Parietal lobe (tissue), 1 donor: ENCODE measurements around the gene OR52E6. TPM values are rescaled to one million over a fixed set of nuclear protein-coding genes. Genes with fewer than 3 reads are reported as not detected.

Experiments
- total RNA-seq: library from RNA; depleted of rRNA; stranded (reverse); fragments of >200 nt; gene quantifications from one replicate; pipeline ENCODE4 v1.2.3, GENCODE V29; 2014

OR52E6 gene
- 0.94 TPM for total RNA-seq

GRCh38 chr11:5841797-5842196 is at the start of gene OR52E6:
Gene OR52E6 (minus strand): TSS chr11:5841897. CDS start chr11:5841897, 0 bp downstream.

DNA sequence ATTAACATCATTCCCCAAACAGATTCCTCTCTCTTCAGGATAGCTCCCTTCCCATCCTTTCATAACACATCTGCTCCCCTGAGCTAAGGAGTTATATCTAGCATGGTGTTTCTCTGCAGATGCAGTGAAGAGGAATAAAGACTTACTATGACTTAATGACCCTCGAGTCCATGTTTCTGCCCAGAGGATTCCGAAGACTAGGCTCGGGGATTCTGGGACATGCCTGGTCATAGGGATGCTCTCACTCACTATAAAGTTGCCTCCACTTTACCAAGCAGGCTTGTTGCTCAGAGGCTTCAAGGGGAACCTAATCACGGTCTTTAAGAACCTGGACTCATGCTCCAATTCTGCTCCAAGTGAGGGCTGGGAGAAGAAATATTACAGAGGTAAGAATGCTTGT is 38.6 kb upstream of the OR52E6 start, which contains the start of gene OR52E4:
TSS of gene OR52E4 (plus strand) at position 301 of the 400 bp plus-strand sequence. CDS start 3,664 bp downstream, outside the sequence.

GRCh38 chr11:5857590-5857989 is 15.9 kb upstream of the OR52E6 start, which contains the start of gene OR52E8:
Gene OR52E8 (minus strand): TSS chr11:5857690. CDS start chr11:5857690, 0 bp downstream.

DNA sequence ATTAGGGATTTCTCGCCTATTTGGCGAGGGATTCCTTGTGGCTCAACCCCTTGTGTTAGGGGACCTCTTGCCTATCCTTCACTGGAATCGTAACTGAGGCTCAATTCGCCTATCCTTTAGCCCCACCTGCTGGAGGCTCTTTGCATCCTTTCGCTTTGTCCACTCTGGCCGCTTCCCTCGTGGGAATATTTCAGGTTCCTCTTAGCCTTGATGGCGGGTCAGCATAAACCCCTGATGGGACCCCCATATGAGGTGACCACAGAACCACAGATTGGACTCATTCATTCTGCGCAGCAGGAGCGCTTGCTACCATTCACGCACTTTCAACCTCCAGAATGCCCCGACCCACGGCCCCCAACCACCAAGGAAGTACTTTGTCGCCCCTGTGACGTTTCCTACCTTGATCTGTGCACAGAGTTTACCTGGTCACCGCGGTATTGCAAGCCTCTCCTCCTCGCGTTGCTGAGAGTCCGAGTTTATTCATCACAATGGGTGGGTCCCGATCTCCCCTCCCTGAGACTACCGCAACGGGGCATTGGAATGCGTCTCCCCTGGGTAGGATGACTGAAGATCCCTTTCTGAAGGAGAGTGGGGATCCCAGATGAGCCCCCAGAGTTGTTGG is 33.1 kb downstream of the OR52E6 start, which contains the start of gene OR52N2:
TSS of gene OR52N2 (plus strand) at position 425 of the 622 bp plus-strand sequence. CDS start 11,412 bp downstream, outside the sequence.

GRCh38 chr11:5791165-5791564 is 50.5 kb downstream of the OR52E6 start, which contains the start of gene OR52N1:
Gene OR52N1 (minus strand): TSS chr11:5791265. CDS start chr11:5788816, 2,449 bp downstream.

Other genes starting within 250 kb of the OR52E6 start
- 0.31 TPM for gene TRIM6, start 245.3 kb downstream of the OR52E6 start, total RNA-seq
- 1.6 TPM for gene TRIM34, start 216.9 kb downstream of the OR52E6 start, total RNA-seq
- gene TRIM5, start 156.8 kb downstream of the OR52E6 start, total RNA-seq = 6.6 TPM
- 20.7 TPM for gene TRIM22, start 152.1 kb downstream of the OR52E6 start, total RNA-seq
- gene OR56B1, start 105.4 kb downstream of the OR52E6 start, total RNA-seq = not detected
- 0.63 TPM for gene OR52N4, start 87.7 kb downstream of the OR52E6 start, total RNA-seq
- gene OR52N5, start 58.5 kb downstream of the OR52E6 start, total RNA-seq = 0.63 TPM
- gene OR52N1, start 50.6 kb downstream of the OR52E6 start, total RNA-seq = 0.94 TPM
- not detected for gene OR52N2, start 33.0 kb downstream of the OR52E6 start, total RNA-seq
- gene OR52E8, start 15.8 kb upstream of the OR52E6 start, total RNA-seq = 0.63 TPM
- gene OR52E4, start 38.7 kb upstream of the OR52E6 start, total RNA-seq = not detected
- not detected for gene OR52E5, start 51.3 kb upstream of the OR52E6 start, total RNA-seq
- gene OR56A3, start 100.4 kb upstream of the OR52E6 start, total RNA-seq = not detected
- not detected for gene OR56A5, start 126.6 kb upstream of the OR52E6 start, total RNA-seq
- not detected for gene OR52L1, start 145.1 kb upstream of the OR52E6 start, total RNA-seq
- 0.31 TPM for gene OR56A4, start 165.0 kb upstream of the OR52E6 start, total RNA-seq
- 0.31 TPM for gene OR56A1, start 188.9 kb upstream of the OR52E6 start, total RNA-seq